Neural crest cell (in vitro differentiated cells): ENCODE measurements around the gene GDPGP1. TPM values are rescaled to one million over a fixed set of nuclear protein-coding genes. Genes with fewer than 3 reads are reported as not detected.

Experiments used
- DNase-seq: peaks from one replicate; pipeline ENCODE4 v3.0.0; 2021; ENCODE audit warnings: low read depth, mixed read lengths, low spot score
- H3K27ac Mint-ChIP-seq: one replicate; pipeline ENCODE4 v1.8.0; 2021; ENCODE audit warnings: mild to moderate bottlenecking, mixed read lengths; ENCODE audit not compliant: unreplicated experiment
- H3K27me3 Mint-ChIP-seq: 2 replicates; pipeline ENCODE4 v1.8.0; 2021; ENCODE audit warnings: low read depth, mild to moderate bottlenecking, mixed read lengths
- H3K36me3 Mint-ChIP-seq: 2 replicates; pipeline ENCODE4 v1.8.0; 2021; ENCODE audit warnings: low read depth, mild to moderate bottlenecking, mixed read lengths
- H3K4me1 Mint-ChIP-seq: 2 replicates; pipeline ENCODE4 v1.8.0; 2021; ENCODE audit warnings: mixed read lengths
- H3K4me3 Mint-ChIP-seq: one replicate; pipeline ENCODE4 v1.8.0; 2021; ENCODE audit warnings: mild to moderate bottlenecking, mixed read lengths
- H3K9me3 Mint-ChIP-seq: 2 replicates; pipeline ENCODE4 v1.8.0; 2021; ENCODE audit warnings: mixed read lengths
- total RNA-seq: library from RNA; stranded (reverse); gene quantifications from 2 replicates; pipeline ENCODE4 v1.2.1, GENCODE V29; 2021
- TF ChIP-seq, protein P1 (sequence below): fragments of 200-600 bp; sonication (generic); conservative IDR thresholded peaks from 2 replicates; pipeline ENCODE4 v1.5.0; 2021; ENCODE audit warnings: antibody characterized with exemption, mild to moderate bottlenecking

The GDPGP1 gene
- total RNA-seq, 1 donor from 2014 or later: 7.0 TPM

DNA sequence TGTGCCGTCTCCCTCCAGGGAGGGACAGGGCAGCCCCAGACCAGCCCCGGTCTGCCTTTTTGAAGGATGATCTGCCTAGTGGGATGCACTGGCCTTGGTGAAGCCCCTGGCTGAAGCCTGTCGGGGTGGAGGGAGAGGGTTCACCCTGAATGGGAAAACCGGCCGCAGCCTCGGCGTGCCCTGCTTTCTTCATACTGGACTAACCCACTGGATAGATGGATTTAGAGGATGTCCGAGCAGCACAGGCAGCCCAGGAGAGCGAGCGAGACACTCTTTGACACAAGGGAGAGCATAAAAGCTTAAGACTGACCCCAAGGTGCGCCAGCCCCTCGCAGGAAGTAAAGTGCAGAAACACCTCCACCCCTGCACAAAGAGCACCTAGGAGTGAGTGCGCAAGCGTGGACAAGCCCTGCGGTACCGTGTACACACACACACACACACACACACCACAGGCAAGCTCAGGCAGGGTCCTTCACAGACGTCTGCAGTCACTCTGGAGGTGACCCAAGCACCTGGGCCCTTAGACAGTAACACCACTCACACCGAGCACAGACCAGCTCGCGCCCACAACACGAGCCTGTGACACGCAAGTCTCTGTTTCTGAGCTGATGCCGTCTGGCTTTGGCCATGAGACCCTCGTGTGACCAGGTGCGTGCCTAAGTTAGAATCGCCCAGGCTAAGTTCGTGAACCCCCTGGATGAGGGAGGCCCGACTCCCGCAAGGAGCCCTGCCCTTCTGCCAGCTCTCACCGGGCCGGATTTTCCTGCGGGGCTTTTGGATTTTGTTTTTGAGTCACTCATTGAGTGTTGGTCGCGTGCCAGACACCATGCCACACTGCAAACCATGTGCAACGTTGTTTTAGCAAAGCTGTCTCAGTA lies 21.5 kb upstream of the GDPGP1 start:
- H3K36me3 Mint-ChIP-seq: peaks cover 3% of the 10 kb centered on the region
- TF ChIP-seq, protein P1, sequence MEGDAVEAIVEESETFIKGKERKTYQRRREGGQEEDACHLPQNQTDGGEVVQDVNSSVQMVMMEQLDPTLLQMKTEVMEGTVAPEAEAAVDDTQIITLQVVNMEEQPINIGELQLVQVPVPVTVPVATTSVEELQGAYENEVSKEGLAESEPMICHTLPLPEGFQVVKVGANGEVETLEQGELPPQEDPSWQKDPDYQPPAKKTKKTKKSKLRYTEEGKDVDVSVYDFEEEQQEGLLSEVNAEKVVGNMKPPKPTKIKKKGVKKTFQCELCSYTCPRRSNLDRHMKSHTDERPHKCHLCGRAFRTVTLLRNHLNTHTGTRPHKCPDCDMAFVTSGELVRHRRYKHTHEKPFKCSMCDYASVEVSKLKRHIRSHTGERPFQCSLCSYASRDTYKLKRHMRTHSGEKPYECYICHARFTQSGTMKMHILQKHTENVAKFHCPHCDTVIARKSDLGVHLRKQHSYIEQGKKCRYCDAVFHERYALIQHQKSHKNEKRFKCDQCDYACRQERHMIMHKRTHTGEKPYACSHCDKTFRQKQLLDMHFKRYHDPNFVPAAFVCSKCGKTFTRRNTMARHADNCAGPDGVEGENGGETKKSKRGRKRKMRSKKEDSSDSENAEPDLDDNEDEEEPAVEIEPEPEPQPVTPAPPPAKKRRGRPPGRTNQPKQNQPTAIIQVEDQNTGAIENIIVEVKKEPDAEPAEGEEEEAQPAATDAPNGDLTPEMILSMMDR: no peak
- H3K9me3 Mint-ChIP-seq: no peaks in the 10 kb centered on the region
- H3K27ac Mint-ChIP-seq: no peak overlapping the region
- no peak overlapping the region for H3K4me3 Mint-ChIP-seq
- DNase-seq: no peak
- no peaks in the 10 kb centered on the region for H3K4me1 Mint-ChIP-seq
- no peaks in the 10 kb centered on the region for H3K27me3 Mint-ChIP-seq

DNA sequence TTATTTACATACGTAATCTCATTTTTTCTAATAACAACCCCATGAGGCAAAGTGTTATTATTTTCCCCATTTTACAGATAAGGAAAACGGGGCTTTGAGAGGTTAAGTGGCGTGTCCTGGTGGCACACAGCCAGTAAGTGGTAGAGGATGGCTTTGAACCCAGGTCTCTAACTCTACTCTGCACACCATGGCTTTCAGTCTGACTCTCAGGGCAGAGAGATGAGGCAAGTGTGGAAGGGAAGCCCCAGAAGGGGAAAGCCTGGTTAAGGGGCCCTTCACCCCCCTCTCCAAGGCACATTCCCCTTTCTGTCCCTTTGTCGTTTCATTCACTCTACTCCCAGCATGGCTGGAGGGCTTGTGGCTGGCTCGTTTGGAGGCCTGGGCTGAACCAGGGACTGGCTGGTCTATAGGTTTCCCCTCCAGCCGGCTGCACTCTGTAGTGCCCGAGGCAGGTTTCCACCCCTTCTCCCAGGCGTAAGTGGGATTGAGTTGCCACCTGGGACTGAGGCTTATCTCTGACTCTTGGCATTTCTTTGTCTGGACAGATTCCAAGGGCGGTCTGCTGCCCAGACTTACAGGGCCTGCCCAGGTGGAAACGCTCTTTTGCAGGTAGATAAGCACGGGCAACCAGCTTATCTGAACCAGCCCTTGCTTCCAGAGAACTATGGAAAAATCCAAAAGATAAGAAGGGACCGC lies 20.7 kb upstream of the GDPGP1 start:
- Mint-ChIP-seq H3K27me3 (no peaks in the 10 kb centered on the region), H3K9me3 (no peaks in the 10 kb centered on the region), H3K27ac (no peak overlapping the region), H3K4me3 (no peak overlapping the region), H3K4me1 (no peaks in the 10 kb centered on the region), H3K36me3 (peaks cover 3% of the 10 kb centered on the region)
- no peak for DNase-seq
- TF ChIP-seq, protein P1: no peak

GRCh38 chr15:90213818-90214204 lies 20.2 kb upstream of the GDPGP1 start:
- H3K9me3 Mint-ChIP-seq: no peaks in the 10 kb centered on the region
- H3K27ac Mint-ChIP-seq: no peak overlapping the region
- TF ChIP-seq, protein P1: no peak
- no peak overlapping the region for H3K4me3 Mint-ChIP-seq
- H3K27me3 Mint-ChIP-seq: no peaks in the 10 kb centered on the region
- H3K36me3 Mint-ChIP-seq: peaks cover 3% of the 10 kb centered on the region
- no peaks in the 10 kb centered on the region for H3K4me1 Mint-ChIP-seq
- DNase-seq: no peak

DNA sequence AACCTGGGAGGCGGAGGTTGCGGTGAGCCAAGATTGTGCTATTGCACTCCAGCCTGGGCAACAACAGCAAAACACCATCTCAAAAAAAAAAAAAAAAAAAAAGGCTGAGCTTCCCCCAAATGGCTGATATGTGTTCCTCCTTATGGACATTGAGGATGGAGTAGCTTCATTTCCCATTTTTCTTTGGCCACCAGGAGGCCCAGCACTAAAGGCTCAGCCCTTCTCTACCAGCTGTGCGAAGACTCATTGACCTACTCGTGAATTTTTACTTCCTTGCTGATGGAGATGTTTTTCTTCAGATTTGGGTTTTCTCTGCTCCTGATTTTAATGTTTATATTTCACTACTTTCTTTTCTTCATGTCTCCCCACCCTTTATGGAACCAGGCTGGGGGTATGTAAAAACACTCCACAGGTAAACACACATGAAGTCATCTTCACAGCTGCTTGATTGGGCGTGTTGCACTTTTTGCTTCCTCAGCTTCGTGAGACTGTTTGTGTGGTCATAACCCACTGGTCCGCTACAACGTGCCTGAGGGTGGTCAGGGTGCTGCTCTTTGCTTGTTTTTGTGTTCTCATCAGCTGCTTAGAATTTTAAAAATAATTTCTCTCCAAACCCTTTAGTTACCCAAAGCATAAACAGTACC lies 19.3 kb upstream of the GDPGP1 start:
- Mint-ChIP-seq H3K36me3 (peaks cover 3% of the 10 kb centered on the region), H3K27me3 (no peaks in the 10 kb centered on the region), H3K4me1 (no peaks in the 10 kb centered on the region), H3K27ac (no peak overlapping the region), H3K4me3 (no peak overlapping the region), H3K9me3 (no peaks in the 10 kb centered on the region)
- TF ChIP-seq, protein P1: peak; percentile 42
- no peak for DNase-seq

DNA sequence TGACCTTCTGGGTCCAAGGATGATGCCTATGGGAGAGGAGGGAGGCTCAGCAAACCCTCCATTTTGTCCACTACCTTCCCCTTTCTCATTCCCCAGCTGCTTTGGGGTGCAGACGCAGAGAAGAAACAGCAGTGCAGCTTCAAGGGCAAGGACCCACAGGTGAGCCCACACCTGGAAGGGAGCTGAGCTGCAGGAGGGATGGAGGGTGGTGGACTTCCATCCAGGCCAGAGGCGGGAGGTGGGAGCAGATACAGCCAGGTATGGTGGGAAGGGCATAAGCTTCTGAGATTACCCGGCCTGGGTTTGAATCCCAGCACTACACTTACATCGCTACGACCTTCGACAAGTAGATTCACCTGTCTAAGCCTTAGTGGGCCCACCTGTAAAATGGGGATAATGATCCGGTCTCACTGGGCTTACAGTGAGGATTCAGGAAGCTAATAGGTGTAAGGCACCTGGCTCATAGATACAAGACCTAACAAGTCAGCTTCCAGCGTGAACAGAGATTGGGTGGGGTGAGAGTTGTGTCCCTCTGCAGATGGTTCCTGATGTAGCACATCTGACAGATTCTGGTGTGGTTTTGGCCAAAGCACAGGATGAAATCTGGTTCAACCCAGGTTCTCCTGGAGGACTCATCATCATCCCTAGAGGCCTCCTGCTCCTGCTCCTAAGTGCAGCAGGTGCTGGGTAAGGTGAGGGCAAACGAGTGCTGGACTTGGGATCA lies 16.2 kb upstream of the GDPGP1 start:
- Mint-ChIP-seq H3K27me3 (no peaks in the 10 kb centered on the region), H3K27ac (no peak overlapping the region), H3K9me3 (no peaks in the 10 kb centered on the region), H3K4me1 (no peaks in the 10 kb centered on the region), H3K36me3 (no peaks in the 10 kb centered on the region), H3K4me3 (no peak overlapping the region)
- DNase-seq: no peak
- TF ChIP-seq, protein P1: no peak
